Duodenal mucosa (tissue), 2 donors: ENCODE measurements around the gene GGPS1.
"Not testable (repeated sequence)": the region's sequence is repeated elsewhere in the genome, so short reads cannot be mapped to it uniquely, and the experiment has no call there.

Experiments used
- H3K27ac ChIP-seq: one replicate; pipeline ENCODE4 v1.7.0; 2013; ENCODE audit warnings: low read depth, low read length
- H3K27me3 ChIP-seq, 2 donors: one replicate each; pipeline ENCODE4 v1.7.0; 2013; ENCODE audit warnings: low read length in 2 of 2, control low read depth in 1 of 2; ENCODE audit not compliant: insufficient read depth in 2 of 2, control insufficient read depth in 1 of 2
- H3K36me3 ChIP-seq, 2 donors: one replicate each; pipeline ENCODE4 v1.7.0; 2013; ENCODE audit warnings: low read length in 2 of 2, control low read depth in 1 of 2; ENCODE audit not compliant: insufficient read depth in 2 of 2, control insufficient read depth in 1 of 2
- H3K4me1 ChIP-seq, 2 donors: one replicate each; pipeline ENCODE4 v1.7.0; 2013; ENCODE audit warnings: low read length in 2 of 2, control low read depth in 1 of 2; ENCODE audit not compliant: insufficient read depth in 2 of 2, control insufficient read depth in 1 of 2
- H3K4me3 ChIP-seq, 2 donors: one replicate each; pipeline ENCODE4 v1.7.0; 2013; ENCODE audit warnings: low read length in 2 of 2, low read depth in 1 of 2
- H3K9ac ChIP-seq, 2 donors: one replicate each; pipeline ENCODE4 v1.7.0; 2013; ENCODE audit warnings: low read length in 2 of 2, low read depth in 1 of 2
- H3K9me3 ChIP-seq, 2 donors: one replicate each; pipeline ENCODE4 v1.7.0; 2013; ENCODE audit warnings: low read length in 2 of 2, control low read depth in 1 of 2; ENCODE audit not compliant: control insufficient read depth in 1 of 2

The GGPS1 gene

GRCh38 chr1:235364189-235364588 lies 35.8 kb downstream of the GGPS1 start:
- H3K4me1 ChIP-seq, H3K36me3 ChIP-seq, H3K9me3 ChIP-seq, H3K27me3 ChIP-seq, H3K4me3 ChIP-seq, H3K9ac ChIP-seq, H3K27ac ChIP-seq: not testable (repeated sequence)

DNA sequence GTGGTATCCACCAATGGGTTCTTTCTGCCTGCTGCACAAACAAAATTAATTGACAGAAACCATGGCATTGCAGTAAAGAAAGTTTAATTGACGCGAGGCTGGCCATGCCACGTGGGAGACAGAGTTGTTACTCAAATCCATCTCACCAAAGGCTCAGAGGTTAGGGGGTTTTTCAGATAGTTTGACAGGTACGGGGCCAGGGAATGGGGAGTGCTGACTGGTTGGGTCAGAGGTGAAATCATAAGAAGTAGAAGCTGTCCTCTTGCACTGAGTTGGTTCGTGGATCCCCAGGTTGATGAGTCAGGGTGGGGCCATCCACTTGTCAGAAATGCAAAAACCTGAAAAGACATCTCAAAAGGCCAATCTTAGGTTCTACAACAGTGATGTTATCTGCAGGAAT lies 37.9 kb downstream of the GGPS1 start:
- Histone ChIP-seq H3K36me3 (no peaks in the 10 kb centered on the region), H3K27ac (no peak overlapping the region), H3K9ac (peak overlapping the region in 1 of 2 donors; percentile 68), H3K27me3 (no peaks in the 10 kb centered on the region), H3K9me3 (no peaks in the 10 kb centered on the region), H3K4me1 (no peaks in the 10 kb centered on the region), H3K4me3 (no peak overlapping the region)

DNA sequence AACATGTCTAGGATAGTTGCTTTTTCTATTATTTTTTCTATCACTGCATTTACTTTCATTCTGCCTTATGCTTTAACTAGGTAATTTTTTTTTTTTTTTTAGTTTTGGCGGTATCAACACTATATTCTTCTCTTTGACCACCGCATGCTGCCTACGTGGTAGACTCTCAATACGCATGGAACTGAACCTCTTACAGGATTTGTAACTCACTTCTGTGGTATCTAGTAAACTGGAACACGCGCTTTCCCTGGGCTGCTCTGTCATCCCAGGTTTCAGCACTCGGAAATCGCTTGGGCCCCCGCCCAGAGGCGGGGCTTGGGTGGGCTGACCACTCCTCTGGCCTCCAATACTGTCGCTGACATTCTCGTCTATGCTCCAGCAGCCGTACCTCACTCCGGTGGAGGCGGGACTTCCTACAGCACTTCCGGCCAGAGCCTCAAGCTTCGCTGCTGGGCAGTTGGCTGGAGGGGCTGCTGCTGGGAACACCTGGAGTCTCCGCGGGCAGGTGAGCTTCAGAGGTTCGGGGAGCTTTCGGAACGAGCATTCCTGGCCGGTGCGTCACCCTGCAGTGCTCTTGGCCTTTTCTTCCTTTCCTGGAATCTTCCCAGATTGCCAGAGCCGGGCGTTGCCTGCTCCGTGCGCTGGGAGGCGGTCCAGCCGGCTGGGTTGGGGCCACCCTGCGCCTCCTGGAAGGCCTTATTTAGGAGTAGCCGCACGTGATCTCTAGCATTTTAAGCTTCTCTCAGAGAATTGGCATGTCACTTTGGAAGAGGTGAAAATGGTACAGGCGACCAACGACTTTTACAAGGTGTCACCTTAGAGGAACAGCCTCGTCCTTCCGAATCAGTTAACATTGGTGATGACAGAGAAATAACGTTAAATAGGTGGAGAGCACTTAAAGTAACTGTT lies 38.9 kb downstream of the GGPS1 start, which contains the start of gene TBCE:
TBCE (plus strand) TSS at position 428 of the 909 bp plus-strand sequence. CDS start 12,623 bp downstream, outside the sequence.
- Histone ChIP-seq H3K27me3 (no peaks in the 10 kb centered on the region), H3K4me1 (no peaks in the 10 kb centered on the region), H3K27ac (peak within 1 kb of the TSS; percentile 28), H3K9me3 (no peaks in the 10 kb centered on the region), H3K4me3 (peak within 1 kb of the TSS; percentile 85 to 86), H3K36me3 (no peaks in the 10 kb centered on the region), H3K9ac (peak within 1 kb of the TSS; percentile 68 to 82)

- no peak overlapping the region for H3K27ac ChIP-seq
- H3K4me3 ChIP-seq = peak overlapping the region in 1 of 2 donors; percentile 86
- H3K36me3 ChIP-seq = no peaks in the 10 kb centered on the region
- no peaks in the 10 kb centered on the region for H3K4me1 ChIP-seq
- no peaks in the 10 kb centered on the region for H3K27me3 ChIP-seq
- H3K9me3 ChIP-seq = no peaks in the 10 kb centered on the region
- H3K9ac ChIP-seq = no peak overlapping the region
Measured at GRCh38 chr1:235368428-235368827, 40.1 kb downstream of the GGPS1 start.

GRCh38 chr1:235369802-235370201 lies 41.4 kb downstream of the GGPS1 start:
- H3K9ac ChIP-seq = no peak overlapping the region
- H3K36me3 ChIP-seq = peaks cover 0 to 3% of the 10 kb centered on the region in 2 donors
- H3K27me3 ChIP-seq = no peaks in the 10 kb centered on the region
- no peak overlapping the region for H3K27ac ChIP-seq
- H3K9me3 ChIP-seq = no peaks in the 10 kb centered on the region
- H3K4me1 ChIP-seq = no peaks in the 10 kb centered on the region
- H3K4me3 ChIP-seq = no peak overlapping the region

GRCh38 chr1:235375919-235376605 lies 47.7 kb downstream of the GGPS1 start:
- H3K36me3 ChIP-seq = peaks cover 0 to 6% of the 10 kb centered on the region in 2 donors
- no peak overlapping the region for H3K9ac ChIP-seq
- no peak overlapping the region for H3K27ac ChIP-seq
- no peaks in the 10 kb centered on the region for H3K27me3 ChIP-seq
- no peak overlapping the region for H3K4me3 ChIP-seq
- H3K9me3 ChIP-seq = no peaks in the 10 kb centered on the region
- no peaks in the 10 kb centered on the region for H3K4me1 ChIP-seq

DNA sequence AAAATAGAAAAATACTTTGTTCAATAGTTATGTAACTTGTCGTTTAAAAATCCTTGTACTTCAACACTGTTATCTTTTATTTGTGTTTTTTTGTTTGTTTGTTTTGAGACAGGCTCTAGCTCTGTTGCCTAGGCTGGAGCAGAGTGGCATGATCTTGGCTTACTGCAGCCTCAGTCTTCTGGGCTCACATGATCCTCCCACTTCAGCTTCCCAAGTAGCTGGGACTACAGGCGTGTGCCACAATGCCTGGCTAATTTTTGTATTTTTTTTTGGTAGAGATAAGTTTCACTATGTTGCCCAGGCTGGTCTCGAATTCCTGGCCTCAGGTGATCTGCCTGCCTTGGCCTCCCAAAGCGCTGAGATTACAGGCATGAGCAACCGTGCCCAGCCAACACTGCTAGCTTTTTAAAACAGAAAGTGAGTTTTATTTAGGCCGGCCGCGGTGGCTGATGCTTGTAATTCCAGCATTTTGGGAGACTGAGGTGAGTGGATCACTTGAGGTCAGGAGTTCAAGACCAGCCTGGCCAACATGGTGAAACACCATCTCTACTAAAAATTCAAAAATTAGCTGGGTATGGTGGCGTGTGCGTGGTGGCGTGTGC lies 49.9 kb downstream of the GGPS1 start:
- not testable (repeated sequence) for H3K27ac ChIP-seq, H3K36me3 ChIP-seq

GRCh38 chr1:235381955-235382739 lies 53.8 kb downstream of the GGPS1 start:
- H3K27ac ChIP-seq, H3K4me1 ChIP-seq, H3K4me3 ChIP-seq, H3K36me3 ChIP-seq, H3K9me3 ChIP-seq, H3K9ac ChIP-seq, H3K27me3 ChIP-seq: not testable (repeated sequence)

More for the DNA sequence above, 49.9 kb downstream of the GGPS1 start:
- H3K9me3 ChIP-seq, H3K9ac ChIP-seq, H3K27me3 ChIP-seq, H3K4me3 ChIP-seq, H3K4me1 ChIP-seq: not testable (repeated sequence)

DNA sequence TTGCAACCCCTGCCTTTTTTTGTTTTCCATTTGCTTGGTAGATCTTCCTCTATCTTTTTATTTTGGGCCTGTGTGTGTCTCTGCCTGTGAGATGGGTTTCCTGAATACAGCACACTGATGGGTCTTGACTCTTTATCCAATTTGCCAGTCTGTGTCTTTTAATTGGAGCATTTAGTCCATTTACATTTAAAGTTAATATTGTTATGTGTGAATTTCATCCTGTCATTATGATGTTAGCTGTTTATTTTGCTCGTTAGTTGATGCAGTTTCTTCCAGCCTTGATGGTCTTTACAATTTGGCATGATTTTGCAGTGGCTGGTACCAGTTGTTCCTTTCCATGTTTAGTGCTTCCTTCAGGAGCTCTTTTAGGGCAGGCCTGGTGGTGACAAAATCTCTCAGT lies 57.3 kb downstream of the GGPS1 start:
- H3K9ac ChIP-seq, H3K27ac ChIP-seq, H3K4me1 ChIP-seq, H3K9me3 ChIP-seq, H3K36me3 ChIP-seq, H3K4me3 ChIP-seq, H3K27me3 ChIP-seq: not testable (repeated sequence)
